NCI-H82 treated with DMSO at 0.1 percent for 48 hours (cell line): Measurements from ENCODE around the gene CCDC30.

Experiments used
- DNase-seq: peaks from one replicate; lab custom pipeline; 2025; ENCODE audit not compliant: unreplicated experiment; lab: John Stamatoyannopoulos, UW

CCDC30 gene

GRCh38 chr1:42462828-42463763 is at the start of gene CCDC30:
Gene CCDC30, plus strand, starts transcription at chr1:42463286. Its CDS starts 17,266 bp downstream, at chr1:42480552.
- peak; percentile 91 for DNase-seq

DNA sequence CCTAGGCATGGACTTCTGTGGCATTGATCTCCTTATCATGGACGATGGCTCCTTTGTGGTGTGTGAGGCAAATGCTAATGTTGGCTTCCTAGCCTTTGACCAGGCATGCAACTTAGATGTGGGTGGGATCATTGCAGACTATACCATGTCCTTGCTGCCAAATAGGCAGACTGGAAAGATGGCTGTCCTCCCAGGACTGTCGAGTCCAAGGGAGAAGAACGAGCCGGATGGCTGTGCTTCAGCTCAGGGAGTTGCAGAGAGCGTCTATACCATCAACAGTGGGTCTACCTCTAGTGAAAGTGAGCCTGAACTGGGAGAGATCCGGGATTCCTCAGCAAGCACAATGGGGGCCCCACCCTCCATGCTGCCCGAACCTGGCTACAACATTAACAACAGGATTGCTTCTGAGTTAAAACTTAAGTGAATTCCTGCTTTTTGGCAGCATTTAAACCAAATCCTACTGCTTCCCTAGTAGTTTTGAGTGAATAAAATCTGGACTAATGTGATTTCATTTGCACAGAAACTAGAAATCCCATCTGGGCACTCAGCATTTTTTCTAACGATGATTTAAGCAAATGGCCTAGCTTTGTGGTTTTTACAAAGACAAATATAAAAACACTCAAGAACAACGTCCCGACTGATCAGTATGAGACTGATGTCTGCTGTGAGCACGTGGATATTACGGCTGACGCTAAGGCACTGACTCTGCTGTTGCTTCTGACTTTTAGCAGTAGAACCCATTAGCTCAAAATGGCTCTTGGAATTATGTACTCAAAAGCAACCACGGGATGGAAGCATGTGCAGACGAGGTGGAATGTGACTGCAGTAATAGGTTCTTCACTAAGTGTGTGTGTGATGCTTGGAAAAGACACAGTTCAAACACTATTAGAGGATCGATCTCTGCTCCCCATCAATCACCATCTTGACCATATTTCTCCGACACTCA is 48.3 kb upstream of the CCDC30 start:
- no peak for DNase-seq

GRCh38 chr1:42417166-42417565 is 45.9 kb upstream of the CCDC30 start:
- no peak for DNase-seq

DNA sequence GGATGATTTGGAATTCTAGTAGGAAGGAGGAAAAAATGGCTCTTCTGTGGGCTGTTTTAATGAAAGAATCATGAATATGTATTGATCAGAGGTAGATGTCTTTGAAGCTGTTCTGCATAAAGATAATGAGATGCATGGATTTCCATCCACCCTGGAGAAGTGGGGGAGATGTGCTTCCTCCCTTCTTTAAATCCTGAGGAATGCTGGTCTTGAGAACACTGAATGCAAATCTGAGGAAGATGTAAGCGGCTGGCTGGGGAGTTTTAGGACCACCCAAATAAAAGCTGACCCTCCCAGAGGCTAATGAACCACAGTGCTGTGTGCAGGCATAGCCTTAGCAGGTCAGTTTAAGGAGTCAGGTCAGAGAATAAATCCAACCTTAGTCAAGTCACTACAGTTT is 44.6 kb upstream of the CCDC30 start:
- DNase-seq, result no peak

DNA sequence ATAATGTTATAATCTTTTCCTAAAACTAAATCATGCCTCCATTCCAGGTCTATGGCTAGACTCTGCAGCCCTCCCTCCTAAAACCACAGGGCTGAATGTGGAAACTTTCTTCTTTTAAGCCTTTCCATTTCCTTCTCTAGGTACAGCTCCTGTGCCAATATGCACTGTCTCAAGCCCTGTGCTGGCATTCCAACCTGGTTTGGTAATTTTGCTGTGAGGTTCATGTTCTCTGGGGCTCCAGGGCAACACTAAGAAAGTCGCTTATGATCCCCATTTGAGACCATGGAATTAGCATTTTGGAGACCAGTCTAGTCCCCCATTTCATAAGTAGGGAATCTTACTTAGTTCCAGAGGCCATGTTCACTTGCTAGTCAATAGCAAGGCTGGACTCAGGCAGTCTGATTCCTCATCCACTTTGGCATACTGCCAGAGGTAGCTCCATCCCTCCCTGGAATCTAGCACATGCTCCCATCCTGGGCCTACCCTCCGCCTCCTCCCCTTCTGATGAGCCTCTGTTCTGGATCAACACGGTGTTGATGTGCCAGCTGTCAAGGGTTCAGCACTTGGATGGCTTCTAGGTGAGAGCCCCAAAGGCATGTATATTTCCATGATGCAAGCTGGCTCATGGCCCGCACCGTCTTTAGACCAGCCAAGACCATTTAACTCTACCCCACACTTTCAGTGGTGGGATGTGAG is 43.8 kb upstream of the CCDC30 start:
- peak; percentile 93 for DNase-seq

DNA sequence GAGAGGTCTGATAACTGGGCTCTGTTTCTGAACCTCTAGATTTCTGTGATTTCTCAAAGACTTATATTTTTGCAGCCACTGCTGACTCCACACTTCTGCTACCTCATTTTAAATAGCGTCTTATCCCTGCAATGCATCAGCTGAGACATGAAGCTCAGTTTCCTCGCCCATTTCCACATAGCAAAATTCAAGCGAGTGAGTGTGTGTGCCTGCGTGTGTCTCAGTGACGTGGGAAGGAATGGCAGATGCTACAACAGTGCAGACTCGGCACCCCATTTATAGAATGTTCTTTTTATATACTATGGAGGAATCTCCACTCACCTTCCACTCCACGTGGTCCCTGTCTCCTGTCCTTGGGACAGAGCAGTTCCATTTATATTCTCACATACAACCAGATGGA is 43.0 kb upstream of the CCDC30 start:
- DNase-seq, result no peak

DNA sequence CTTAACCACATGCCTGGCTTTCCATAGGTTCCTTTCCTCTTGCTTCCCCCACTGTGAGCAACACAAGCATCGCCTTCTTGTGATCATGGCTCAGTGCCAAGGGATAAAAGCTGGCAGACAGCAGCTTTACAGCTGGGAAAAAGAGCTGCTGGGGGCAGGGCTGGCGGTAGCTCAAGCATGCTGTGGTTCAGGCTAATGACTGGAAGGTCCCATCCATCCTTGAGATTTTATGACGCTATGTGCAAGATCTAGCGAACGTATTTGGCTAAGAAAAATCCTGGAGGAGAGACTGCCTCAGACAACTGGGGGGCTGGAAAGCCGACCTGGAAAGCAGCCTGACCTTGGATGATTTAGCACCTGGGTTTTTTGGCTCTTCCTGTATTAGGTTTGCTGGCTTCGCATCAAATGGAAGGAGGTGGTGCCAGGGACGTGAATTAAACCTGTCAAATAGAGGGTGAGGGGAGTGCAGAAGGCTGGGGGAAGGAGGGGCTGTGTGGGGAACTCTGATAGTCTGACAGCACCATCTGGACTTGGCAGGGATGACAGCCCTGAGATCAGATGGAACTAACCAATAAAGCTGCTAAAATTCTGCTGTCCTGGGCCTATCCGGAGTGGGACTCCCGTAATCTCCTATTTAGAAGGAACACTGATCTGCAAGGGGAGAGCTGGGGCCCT is 42.0 kb upstream of the CCDC30 start:
- peak; percentile 99 for DNase-seq

DNA sequence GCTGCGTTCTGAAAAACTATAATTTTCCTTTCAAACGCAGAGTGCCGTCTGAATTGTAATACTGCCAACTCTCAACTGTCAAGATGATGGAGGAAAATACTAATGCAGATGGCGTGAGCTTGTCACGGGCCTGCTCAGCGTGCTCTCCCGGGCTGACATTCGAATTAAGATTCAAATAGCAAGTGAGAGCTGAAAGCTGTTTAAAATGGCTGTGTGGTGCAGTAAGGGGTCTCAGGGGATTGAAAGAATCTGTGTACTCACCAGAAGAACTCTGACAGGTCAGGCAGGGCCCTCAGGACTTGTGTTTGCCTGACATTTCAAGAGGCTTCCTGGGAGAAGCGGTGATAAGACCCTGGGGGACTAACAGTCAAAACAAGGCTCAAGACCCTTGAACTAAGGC is 40.3 kb upstream of the CCDC30 start:
- peak; percentile 45 for DNase-seq

DNA sequence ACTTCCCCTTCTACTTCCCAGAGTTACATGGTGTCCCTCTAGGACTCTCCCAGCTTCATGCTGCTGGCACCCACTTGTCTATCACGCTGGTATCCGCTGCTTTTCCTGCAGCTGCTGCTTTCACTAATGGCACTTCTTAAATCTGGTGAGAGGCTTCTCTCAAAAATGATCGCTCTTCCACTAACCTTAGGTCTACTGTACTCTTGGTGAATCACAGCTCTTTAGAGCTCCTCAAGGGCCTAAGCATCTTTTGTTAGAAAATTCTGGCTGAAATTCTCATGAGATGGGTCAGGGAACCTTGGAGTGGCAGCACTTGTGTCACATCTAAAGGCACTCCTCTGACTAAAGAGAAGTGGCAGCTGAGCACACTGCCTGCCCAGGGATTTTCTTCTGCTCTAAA is 39.4 kb upstream of the CCDC30 start:
- peak; percentile 71 for DNase-seq

DNA sequence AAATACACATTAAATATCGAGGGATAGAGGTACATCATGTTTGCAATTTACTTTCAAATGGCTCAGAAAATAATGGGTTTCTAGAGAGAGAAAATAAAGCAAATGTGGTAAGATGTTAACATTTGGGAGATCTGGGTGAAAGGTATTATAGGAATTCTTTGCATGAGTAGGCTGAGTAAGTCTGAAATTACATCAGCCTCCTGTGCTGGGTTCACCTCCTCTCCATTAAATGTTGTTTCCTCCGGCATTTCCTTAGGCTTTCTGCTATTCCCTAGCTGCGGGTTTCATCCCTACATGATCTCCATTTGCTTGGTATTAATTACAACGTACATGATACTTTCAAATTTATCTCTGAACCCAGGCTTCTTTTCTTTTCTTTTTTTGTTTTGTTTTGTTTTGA is 38.9 kb upstream of the CCDC30 start:
- no peak for DNase-seq

DNA sequence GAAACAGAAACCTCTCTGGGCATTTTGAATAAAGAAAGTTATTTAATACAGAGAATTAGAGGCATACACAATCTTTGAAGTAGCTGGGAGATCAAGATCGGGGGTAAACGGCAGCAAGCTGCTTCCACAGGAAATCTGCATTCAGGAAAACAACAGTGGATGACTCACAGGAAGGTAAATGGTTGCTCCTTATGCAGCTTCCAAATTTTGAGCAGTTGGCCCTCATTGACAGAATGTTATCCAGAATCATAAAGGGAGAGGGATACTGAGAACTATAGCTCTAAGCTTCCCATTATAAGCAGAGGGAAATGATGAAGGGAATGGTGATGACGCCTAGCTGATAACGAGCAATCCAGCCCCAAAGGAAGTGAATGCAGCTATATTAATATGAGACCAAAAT is 35.8 kb upstream of the CCDC30 start:
- DNase-seq, result no peak

DNA sequence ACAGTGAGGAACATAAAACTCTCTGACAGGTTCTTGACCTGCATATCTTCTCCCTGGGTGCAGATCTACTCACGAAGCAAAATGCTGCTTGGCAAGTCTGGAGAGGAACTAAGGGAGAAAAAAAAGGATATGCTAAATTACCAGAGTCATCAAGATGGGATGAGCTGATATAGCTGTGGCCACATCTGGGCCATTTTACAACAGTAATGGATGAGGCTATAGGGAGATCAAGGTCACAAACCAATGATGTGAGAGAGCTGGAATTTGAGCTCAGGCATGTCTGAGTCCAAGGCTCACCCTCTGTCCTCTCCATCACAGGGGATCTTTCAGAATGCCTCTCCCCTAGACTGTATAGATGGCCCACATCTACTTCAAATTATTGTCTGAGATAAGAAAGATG is 33.5 kb upstream of the CCDC30 start:
- no peak for DNase-seq

DNA sequence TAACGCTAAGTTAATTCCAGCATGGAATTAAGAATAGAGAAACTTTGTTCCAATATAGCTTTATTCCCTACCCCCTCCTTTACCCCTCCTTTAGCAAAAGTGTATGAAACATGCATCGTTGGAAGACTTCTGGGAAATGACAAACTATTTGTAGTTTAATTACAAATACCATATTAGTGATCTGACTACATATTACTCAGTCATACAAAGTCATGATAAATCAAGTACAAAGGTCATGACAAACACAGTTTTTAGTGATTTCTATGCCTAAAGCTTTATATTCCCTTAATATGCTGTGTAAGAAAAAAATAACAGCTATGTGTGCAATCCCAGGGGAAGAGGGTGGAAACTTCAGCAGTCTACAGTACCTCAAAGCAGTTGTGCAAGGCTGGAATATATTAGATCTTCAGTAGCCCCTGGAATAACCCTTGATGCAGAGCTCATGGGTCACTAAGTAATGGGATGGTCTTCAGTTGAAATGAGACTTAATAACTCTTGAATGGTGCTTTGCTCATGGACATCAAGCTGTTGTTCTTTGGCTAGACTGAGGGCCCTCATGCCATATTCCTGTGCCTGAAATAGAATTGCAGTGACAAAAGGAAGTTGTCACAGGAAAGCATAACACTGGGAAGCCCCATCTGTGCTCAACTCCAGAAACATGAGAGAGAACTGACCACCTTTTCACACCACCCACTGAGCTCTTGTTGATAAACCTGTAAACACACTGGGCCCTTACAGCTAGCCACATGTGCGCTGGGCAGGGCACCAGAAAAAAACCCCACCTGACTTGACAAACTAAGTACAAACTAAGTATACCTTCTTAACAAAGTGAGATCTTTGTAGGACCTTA is 32.6 kb upstream of the CCDC30 start:
- DNase-seq, result no peak

DNA sequence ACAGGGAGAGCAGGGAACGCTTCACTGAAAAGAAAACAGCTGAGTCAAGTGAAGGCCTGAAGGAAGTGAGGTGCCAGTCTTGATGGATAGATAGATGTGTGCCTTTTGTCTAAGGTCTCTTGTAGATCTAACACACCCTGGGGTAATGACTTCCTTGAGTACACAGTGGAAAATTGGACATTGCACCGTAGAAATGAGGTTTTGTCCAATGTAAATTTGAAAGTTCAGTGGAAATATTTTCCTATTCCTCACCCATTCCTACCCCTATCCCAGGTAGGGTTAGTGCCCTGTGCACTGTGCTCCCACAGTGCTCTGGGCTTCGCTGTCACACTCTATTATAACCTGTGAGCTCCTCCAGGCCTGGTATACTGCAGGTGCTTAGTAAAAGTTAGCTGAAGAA is 31.6 kb upstream of the CCDC30 start:
- DNase-seq, result no peak

GRCh38 chr1:42432714-42433113 is 30.4 kb upstream of the CCDC30 start:
- no peak for DNase-seq

- no peak for DNase-seq
Measured at GRCh38 chr1:42433369-42433768, 29.7 kb upstream of the CCDC30 start.

DNA sequence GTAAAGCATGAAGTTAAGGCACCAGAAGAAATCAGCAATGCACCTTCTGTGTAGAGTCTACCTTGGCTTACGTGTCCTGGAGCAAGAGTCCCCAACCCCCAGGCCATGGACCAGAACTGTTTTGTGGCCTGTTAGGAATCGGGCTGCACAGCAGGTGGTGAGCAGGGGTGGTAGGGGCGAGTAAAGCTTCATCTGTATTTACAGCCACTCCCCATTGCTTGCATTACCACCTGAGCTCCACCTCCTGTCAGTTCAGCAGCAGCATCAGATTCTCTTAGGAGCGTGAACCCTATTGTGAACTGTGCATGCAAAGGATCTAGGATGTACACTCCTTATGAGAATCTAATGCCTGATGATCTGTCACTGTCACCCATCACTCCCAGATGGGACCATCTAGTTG is 28.7 kb upstream of the CCDC30 start:
- no peak for DNase-seq

DNA sequence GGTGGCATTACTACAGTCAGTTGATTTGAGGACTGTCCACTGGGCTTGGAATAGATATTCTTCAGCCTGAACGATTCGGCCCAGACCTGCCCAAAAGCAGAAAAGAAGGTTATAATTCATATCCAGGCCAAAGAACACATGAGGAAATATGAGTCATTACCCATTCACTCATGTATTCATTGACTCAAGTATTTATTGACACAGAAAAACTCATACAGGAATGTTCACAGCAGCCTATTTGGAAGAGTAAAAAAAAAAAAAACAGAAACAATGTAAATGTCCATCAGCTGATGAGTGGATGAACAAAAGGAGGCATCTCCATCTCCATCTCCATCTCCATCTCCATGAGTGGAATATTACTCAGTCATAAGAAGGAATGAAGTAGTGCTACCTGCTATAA is 23.1 kb upstream of the CCDC30 start:
- DNase-seq, result no peak

- DNase-seq, result no peak
Measured at GRCh38 chr1:42442662-42443061, 20.4 kb upstream of the CCDC30 start.

GRCh38 chr1:42449256-42449655 is 13.8 kb upstream of the CCDC30 start:
- no peak for DNase-seq
